CD4-positive, alpha-beta T cell treated with Interleukin-1 beta for 1 hour (primary cell): ENCODE measurements around the gene ANKRD11.
"Not testable (repeated sequence)": the region's sequence is repeated elsewhere in the genome, so short reads cannot be mapped to it uniquely, and the experiment has no call there.

Experiments used
- DNase-seq, 2 donors: peaks; one replicate each; pipeline ENCODE4 v3.0.0-alpha.2; 2020 to 2022

Gene ANKRD11

DNA sequence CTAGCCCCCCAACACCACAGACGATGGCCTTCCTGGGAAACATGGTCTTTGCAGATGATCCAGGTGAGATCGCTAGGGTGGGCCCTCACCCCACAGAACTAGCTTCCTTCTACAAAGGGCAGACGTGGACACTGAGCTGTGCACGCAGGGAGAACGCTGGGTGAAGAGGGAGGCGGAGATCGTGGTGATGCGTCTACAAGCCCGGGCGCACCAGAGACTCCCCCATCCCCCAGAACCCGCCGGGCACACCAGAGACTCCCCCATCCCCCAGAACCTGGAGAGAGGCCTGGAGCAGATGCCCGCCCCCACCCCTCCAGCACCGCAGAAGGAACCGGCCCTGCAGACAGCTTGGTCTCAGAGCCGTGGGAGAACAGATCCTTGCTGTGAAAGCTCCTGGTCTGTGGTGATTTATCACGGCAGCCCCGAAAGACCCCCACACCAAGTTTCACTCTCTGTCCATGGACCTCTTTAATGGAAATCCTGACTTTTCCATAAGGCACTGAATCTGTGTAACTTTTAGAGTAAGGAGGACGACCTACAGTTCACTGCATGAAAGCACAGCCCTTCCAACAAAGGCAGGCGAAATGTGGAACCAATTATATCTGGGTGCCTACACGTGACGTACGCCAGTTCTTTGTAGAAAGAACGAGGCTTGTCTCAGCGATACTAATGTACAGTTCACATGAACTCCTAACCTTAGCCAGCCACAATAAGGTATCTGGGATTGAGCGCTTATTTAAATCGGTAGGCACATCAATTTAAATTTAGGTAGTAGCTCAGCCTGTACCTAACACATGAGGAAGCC, 88.5 kb downstream of the ANKRD11 start:
- DNase-seq: no peak

DNA sequence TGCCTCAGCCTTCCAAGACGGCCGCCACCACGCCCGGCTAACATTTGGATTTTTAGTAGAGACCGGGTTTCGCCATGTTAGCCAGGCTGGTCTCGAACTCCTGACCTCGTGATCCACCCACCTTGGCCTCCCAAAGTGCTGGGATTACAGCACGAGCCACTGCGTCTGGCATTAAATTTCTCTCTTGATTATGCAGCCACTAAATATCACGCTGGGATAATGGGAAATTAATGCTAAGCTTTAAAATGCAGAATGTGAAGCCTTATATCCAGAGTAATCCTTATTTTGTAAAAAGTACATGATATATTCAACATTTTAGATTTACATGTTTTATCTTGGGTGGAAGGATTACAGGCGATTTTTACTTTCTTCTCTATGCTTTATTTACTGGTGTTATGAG, 89.2 kb downstream of the ANKRD11 start:
- DNase-seq: no peak

DNA sequence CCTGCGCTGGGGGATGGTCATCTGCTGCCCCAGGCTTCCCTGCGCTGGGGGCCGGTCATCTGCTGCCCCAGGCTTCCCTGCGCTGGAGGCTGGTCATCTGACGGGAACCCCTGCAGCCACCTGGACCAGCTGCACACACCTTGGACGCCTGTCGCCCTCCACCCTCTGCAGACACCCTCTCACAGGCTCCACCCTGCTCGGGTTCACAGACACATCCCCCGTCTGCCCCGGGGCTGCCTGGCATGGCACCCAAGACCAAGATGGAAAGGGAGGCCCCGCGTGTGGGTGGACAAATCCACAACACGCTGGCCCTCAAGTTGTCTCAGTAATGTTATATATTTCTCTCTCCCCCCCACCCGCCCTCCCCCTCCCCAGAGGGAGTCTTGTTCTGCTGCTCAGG, 89.6 kb downstream of the ANKRD11 start:
- DNase-seq: no peak

GRCh38 chr16:89398924-89399323, 91.4 kb downstream of the ANKRD11 start:
- DNase-seq: no peak

DNA sequence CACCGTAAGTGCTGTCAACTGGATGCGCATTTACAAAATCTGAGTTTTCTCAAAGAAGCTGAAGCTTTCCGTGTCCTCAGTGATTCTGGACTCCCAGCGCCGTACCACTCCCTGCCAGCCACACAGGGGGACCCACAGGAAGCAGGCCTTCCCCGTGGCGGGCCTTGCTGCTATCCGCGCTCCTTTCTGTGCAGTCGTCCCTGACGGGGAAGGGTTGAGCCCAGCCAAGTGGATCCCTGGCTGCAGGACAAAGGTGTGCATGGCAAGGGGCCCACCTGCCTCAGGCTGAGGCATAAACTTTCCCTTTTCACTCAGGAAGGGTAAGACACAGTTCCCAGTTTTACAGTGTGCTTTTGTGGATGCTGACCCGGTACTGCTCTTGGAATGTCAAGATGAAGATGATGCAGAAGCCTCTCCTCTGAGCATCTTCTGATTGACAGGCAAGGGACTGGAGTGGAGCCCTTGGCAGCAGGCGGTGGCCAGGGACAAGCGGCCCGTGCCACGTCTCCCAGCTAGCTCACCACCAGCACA, 93.0 kb downstream of the ANKRD11 start:
- no peak for DNase-seq

GRCh38 chr16:89396156-89396555, 94.2 kb downstream of the ANKRD11 start:
- DNase-seq: no peak

GRCh38 chr16:89395150-89396142, 94.9 kb downstream of the ANKRD11 start:
- DNase-seq: no peak

- DNase-seq: no peak
Observed at GRCh38 chr16:89393738-89394406, 96.5 kb downstream of the ANKRD11 start.

- no peak for DNase-seq
Observed at GRCh38 chr16:89392881-89393737, 97.3 kb downstream of the ANKRD11 start.

GRCh38 chr16:89390224-89390583, 100.2 kb downstream of the ANKRD11 start:
- DNase-seq: not testable (repeated sequence)

DNA sequence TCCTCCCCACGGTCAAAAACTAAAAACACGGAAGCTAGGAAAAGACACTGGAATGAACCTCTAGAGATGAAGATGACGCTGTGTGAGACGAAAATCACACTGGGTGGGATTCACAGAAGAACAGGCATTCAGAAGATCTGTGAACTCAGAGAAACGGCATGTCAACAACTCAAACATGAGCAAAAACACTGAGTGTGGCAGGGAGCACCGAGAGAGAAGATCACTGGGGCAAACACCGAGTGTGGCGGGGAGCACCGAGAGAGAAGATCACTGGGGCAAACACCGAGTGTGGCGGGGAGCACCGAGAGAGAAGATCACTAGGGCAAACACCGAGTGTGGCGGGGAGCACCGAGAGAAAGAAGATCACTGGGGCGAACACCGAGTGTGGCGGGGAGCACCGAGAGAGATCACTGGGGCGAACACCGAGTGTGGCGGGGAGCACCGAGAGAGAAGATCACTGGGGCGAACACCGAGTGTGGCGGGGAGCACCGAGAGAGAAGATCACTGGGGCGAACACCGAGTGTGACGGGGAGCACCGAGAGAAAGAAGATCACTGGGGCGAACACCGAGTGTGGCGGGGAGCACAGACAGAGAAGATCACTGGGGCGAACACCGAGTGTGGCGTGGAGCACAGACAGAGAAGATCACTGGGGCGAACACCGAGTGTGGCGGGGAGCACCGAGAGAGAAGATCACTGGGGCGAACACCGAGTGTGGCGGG, 100.7 kb downstream of the ANKRD11 start:
- DNase-seq: not testable (repeated sequence)

DNA sequence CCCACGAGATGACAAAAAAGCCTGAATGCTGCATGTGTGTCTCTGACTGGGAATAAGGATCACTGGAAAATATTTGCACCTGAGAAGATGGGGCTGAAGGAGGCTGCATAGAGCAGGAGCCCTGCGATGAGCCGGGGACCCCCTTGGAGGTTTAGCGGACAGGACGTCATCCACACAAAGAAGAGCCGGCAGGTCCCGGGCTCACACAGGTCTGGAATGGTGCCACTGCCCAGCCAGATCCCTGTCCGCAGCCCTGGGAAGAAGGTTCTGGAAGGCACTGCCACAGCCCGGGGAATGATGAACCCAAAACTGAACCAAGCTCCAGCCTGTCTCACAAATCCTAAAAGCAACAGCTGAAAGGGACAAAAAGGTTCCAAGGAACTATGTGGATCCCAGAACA, 101.8 kb downstream of the ANKRD11 start:
- DNase-seq: no peak

GRCh38 chr16:89386306-89387185, 103.8 kb downstream of the ANKRD11 start:
- DNase-seq: no peak

GRCh38 chr16:89385712-89386111, 104.6 kb downstream of the ANKRD11 start:
- DNase-seq: no peak

GRCh38 chr16:89384282-89384681, 106.1 kb downstream of the ANKRD11 start:
- DNase-seq: no peak

DNA sequence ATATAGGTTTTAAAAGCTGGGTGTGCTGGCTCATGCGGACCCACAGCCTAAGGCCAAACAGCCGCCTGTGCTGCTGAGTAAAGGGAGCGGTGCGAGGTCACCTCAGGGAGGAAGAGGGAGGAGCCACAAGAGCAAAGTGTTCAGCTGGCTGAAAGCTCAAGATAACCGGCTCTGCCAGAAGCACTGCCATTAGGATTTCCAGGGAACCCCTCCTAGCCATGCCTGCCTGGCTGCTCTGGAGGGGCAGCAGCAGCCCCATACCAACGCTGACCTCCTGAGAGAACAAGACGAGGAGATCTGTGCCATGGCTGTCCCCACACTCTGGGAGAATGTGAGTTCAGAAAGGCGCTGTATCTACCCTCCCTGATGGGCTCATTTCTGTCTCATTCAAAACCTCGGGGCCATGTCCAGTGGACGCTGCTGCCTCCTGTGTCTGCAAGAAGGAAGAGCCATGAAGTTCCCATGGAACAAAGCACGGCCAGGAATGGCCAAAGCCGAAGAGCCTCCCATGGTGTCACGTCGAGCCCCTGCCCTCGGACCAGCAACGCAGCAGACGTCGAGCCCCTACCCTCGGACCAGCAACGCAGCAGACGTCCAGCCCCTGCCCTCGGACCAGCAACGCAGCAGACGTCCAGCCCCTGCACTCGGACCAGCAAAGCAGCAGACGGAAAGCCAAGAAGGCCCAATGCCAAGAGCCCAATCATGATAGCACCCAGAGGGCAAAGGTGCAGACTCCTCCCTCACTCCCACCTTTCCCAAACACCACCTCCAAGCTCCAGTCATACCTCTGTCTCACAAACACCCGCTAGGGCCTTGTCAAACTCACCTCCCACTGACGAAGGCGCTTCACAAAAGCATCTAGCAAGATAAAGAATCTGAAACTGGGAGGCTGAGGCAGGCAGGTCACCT, 107.0 kb downstream of the ANKRD11 start:
- peak in 1 of 2 donors; percentile 18 for DNase-seq

DNA sequence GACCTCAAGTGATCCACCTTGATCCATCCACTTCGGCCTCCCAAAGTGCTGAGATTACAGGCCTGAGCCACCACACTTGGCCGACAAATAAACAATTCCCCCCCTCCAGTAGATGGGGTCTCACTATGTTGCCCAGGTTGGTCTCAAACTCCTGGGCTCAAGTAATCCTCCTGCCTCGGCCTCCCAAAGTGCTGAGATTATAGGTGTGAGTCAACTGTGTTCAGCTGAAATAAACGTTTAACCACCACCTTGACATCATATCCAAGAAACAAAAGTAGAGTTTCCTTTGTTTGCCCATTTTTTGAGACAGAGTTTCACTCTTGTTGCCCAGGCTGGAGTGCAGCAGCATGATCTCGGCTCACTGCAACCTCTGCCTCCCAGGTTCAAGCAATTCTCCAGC, 107.8 kb downstream of the ANKRD11 start:
- not testable (repeated sequence) for DNase-seq

GRCh38 chr16:89381788-89382187, 108.6 kb downstream of the ANKRD11 start:
- no peak for DNase-seq

- no peak for DNase-seq
Observed at GRCh38 chr16:89380681-89381080, 109.7 kb downstream of the ANKRD11 start.
